HG03045 (cell line): ENCODE results near the gene HSPA12B.

Experiments
- ATAC-seq: cut with Tn5 transposase; IDR thresholded peaks from one replicate; pipeline ENCODE4 v1.9.1; 2021; ENCODE audit warnings: mild to moderate bottlenecking, moderate library complexity; ENCODE audit not compliant: unreplicated experiment

The HSPA12B gene, protein sequence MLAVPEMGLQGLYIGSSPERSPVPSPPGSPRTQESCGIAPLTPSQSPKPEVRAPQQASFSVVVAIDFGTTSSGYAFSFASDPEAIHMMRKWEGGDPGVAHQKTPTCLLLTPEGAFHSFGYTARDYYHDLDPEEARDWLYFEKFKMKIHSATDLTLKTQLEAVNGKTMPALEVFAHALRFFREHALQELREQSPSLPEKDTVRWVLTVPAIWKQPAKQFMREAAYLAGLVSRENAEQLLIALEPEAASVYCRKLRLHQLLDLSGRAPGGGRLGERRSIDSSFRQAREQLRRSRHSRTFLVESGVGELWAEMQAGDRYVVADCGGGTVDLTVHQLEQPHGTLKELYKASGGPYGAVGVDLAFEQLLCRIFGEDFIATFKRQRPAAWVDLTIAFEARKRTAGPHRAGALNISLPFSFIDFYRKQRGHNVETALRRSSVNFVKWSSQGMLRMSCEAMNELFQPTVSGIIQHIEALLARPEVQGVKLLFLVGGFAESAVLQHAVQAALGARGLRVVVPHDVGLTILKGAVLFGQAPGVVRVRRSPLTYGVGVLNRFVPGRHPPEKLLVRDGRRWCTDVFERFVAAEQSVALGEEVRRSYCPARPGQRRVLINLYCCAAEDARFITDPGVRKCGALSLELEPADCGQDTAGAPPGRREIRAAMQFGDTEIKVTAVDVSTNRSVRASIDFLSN

DNA sequence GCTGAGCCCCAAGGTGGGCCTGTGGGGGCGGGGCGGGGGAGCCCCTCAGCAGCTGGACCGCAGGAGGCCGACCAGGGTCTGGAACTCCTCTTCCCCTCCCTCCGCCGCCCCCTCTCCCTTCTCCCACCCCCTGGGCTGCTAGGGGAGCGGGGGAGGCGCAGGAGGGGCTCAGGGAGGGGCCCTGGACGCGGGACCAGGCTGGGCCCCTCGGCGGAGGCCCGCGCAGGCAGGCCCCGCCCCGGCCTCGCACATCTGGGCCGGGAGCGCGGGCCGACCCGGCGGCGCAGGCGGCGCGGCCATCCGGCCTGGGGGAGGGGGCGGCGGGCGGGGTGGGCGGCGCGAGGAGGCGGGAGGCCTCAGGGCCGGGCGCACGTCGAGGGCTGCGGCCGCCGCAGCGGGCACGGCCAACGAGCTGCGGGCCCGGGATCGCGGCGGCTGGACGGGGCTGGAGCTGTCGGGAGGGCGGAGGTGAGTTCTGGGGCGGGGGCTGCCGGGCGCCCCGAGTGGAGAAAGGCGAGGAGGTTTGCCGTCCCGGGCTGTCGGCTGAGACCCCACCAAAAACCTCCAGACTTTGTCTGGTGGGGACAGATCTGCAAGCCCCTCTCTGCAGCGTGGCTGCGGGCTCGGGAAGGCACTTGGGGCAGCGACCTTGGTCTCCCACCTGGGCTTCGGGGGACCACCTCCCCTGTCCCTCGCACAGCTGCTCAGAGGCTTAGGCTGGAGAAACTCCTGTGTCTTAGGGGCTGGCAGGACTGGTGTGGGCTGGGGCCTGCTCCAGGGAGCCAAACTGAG, at the start of gene HSPA12B:
HSPA12B (plus strand) TSS at position 359 of the 792 bp plus-strand sequence. CDS start 5,990 bp downstream, outside the sequence.
- no peak for ATAC-seq

DNA sequence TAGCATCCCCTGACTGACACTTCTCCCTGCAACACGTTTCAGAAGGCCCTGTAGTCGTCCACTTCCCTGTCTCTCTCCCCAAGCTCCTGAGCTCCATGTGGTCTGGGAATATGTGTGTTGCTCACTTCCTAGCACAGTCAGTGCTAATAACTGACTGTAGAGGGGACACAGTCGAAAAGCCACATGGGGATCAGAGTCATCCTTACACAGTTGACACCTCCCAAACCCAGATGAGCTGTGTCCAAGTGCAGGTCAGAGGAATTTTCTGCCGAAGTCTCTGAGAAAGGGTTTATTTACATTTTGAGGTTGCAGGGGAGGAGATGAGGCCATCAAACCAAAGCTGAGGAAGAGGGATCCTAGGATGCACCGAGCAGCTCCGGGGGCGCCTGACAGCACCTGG, 47.1 kb upstream of the HSPA12B start:
- ATAC-seq, result no peak

- ATAC-seq, result no peak
Measured at GRCh38 chr20:3686421-3686820, 46.1 kb upstream of the HSPA12B start.

- ATAC-seq, result no peak
Measured at GRCh38 chr20:3686867-3687321, 45.6 kb upstream of the HSPA12B start.

GRCh38 chr20:3687655-3688054, 44.8 kb upstream of the HSPA12B start:
- no peak for ATAC-seq

DNA sequence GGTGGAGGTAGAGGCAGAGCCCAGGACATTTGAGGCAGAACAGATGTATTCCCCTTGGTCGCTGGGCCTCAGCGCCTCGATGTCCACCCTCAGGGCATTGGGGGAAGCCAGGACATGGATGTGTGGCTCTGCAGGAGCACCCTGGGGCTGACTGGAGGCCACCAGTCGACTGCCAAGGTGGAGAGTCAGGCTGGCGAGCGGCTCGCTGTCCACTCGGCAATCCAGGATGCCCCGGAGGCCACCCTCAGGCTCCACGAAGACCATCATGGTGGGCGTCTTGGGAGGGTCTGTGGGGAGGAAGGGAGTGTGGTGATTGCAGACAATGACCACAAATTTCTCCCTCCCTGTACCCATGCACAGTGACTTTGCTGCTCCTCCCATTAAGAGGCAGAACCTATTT, 42.5 kb upstream of the HSPA12B start:
- no peak for ATAC-seq

DNA sequence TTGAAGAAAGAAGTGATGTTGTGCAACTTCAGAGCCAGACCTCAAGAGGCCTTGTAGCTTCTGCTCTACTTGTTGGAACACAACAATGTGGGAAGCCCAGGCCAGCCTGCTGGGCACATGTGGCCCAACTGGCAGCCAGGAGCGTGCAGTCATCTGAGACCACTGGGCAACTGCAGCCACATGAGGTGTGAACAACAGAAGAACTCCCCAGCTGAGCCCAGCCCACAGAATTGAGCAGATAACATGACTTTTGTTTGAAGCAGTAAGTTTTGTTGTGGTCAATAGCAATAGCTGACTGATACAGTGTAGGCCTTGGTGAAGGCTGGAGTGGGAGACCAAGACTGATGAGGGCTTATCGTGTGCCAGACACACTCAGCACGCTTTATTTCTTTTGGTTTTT, 42.1 kb upstream of the HSPA12B start:
- no peak for ATAC-seq

GRCh38 chr20:3691306-3691705, 41.2 kb upstream of the HSPA12B start:
- no peak for ATAC-seq

DNA sequence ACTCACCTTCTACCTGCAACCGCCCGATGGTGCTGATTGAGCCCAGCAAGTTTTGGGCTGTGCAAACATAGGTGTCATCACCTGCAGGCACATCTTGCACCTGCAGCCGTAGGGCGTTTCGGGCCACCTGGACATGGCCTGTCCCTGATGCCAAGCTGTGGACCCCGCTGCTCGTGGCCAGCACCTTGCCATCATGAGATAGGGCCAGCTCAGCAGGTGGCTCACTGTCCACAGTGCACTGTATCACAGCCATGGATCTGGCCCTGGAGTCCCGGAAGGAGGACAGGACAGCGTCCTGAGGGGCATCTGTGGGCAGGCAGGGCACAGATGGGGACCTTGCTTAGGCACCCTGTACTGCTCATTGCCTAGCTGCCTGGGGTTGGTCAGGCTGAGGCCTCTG, 40.6 kb upstream of the HSPA12B start:
- no peak for ATAC-seq

DNA sequence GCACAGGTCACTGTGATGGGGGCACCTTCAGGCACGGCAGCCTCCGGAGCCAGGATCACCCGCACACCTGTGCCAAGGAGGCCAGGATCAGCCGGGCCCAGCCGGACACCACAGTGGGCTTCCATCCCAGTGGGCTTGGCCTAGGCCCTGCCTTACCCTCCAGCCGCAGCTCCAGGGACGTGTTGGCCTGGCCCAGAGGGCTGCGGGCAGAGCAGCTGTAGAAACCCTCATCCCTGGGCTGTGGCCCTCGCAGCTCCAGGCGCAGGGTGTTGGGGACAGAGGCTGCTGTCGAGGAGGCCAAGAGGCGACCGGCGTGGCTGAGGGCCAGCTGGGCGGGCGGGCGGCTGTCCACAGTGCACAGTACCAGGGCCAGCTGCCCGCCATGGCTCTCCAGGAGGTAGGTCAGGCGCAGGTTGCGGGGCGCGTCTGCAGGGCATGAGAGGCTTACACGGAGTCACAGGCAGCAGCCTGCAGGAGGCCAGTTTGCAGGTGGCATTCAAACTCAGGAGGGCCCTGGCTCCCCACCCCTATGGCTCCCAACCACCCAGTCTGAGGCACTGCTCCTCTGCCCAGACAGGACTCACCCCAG, 39.7 kb upstream of the HSPA12B start:
- ATAC-seq, result no peak

DNA sequence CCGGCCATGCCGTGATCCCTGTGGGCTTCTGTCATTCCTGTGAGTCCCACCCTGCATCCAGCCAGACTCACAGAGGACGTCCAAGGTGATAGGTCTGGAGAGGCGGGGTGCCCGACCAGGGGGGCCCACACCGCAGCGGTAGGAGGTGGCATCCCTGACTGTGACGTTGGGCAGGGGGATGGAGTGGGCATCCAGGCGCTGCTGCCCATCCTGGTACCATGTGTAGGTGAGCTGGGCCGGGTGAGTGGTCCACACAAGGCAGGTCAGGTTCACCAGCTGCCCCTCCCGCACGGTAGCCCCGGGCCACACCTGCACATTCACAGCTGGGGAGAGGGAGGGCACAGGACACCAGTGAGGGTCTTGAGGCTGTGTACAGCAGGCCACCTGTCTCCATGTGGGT, 39.1 kb upstream of the HSPA12B start:
- no peak for ATAC-seq

- no peak for ATAC-seq
Measured at GRCh38 chr20:3694864-3695263, 37.6 kb upstream of the HSPA12B start.

- ATAC-seq, result no peak
Measured at GRCh38 chr20:3696200-3696599, 36.3 kb upstream of the HSPA12B start.

DNA sequence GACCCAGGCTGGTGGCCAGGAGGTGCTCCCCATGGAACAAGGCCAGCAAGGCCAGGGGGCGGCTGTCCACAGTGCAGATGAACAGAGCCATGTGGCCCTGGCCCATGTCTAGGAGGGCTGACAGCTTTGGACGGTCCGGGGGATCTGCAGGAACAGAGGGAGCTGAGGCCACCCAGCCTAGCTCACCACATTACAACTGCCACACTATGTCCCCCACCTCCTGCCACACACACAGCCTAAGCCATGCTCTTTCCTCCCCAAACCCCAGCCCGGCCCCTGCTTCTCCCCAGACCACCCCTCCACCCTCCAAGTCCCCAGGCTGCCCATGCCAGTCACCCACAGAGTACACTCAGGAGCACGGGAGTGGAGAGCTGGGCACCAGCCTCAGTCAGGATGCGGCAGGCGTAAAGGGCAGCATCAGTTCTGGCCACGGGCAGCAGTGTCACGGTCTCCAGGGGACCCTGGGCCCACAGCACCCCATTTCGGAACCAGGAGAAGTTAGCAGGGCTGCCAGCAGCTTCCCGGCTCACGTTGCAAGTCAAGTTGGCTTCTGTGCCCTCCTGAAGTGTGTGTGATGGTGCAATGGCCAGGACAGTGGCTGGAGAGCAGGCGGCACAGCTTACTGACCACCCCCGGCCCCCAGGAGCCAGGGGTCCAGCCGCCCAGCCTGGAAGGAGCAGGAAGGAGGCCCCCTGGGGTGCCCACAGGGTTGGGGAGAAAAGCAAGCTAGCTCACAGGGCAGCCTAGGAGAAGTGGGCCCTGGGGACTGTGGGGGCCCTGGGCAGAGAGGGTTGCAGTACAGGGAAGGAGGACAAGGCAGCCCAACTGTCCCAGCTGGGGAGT, 35.5 kb upstream of the HSPA12B start:
- ATAC-seq, result no peak

DNA sequence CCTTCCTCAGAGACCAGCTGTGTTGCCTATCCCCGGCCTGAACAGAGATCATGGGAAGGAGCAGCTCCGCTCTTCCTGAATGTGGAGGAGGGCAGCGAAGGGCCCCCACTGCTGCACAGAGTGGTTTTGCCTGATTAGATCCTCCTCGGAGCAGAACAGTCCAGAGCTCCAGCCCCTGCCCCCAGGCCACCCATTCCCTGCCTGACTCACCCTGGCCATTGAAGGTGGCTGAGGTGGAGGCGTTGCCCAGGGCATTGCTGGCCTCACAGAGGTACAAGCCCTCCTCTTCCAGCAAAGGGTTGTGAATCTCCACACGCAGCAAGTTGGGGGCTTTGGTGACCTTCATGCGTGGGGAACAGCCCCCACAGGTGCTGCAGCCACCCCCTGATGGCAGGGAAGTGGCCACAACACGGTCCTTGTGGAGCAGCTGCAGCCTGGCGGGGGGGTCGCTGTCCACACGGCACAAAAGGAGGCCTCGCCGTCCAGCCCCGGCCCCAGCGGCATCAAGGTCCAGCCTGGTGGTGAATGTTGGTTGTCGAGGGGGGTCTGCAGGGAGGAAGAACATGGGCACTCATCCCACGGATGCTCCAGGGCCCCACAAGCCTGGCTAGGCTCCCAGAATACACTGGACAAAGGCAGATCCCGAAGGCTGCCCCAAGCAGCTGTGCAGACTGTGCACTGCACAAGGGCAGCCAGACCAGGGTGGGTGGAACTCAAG, 34.7 kb upstream of the HSPA12B start:
- no peak for ATAC-seq

- ATAC-seq, result no peak
Measured at GRCh38 chr20:3698591-3699001, 33.9 kb upstream of the HSPA12B start.

- ATAC-seq, result no peak
Measured at GRCh38 chr20:3699037-3699436, 33.4 kb upstream of the HSPA12B start.

GRCh38 chr20:3701061-3701998, 31.2 kb upstream of the HSPA12B start:
- no peak for ATAC-seq
